Left renal pelvis (tissue), 4 donors: ENCODE data around the gene SCLY. TPM values are rescaled to one million over a fixed set of nuclear protein-coding genes. Genes with fewer than 3 reads are reported as not detected.

ENCODE experiments used
- DNase-seq, 4 donors: peaks; one replicate each; pipeline ENCODE4 v3.0.0-alpha.2; 2013; ENCODE audit warnings: low read depth in 4 of 4, low spot score in 3 of 4
- polyA plus RNA-seq, 4 donors: library from polyadenylated mRNA; unstranded; fragments of 120-200 nt; gene quantifications; one replicate each; pipeline ENCODE4 v1.2.1, GENCODE V29; 2013; ENCODE audit not compliant: insufficient read length in 4 of 4

Gene SCLY
- polyA plus RNA-seq, 4 donors = 6.7 to 32.9 (median 28.1) TPM

GRCh38 chr2:238096311-238097011 is 35.7 kb downstream of the SCLY start:
- no peak for DNase-seq

DNA sequence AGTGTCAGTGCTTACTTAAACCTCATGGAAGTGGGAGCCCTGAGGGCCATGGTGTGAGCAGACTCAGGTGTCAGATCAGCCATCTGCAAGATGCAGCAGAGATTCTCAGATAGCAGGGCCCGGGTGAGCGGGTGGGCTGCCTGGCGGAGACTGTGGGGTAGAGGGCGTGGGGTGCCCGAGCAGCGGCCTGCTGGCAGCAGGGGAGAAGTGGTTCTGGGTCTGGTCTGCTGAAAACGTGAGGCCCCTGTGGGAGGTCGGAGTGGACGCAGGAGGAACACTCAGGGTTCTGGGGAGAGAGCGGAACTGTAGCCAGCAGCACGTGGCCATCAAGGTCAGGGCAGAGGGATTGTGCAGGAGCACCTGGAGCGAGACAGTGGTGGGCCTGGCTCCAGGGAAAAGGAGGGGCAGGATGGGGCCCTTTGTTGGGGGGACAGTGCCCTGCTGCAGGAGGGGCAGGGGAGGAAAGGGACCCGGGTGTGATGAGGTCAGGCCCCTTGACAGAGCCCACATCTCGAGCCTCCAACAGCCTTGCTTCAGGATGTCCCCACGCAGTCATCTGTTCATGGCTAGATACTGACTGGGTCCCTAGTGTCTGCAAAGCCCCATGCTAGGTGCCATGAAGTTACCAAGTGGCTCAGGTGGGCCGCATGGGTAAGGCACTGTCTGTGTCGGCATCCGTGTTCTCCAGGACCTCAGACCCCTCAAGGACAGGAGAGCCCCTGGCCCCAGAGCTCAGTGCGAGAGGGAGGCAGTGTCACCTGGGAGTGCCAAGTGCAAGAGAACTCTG is 36.6 kb downstream of the SCLY start:
- DNase-seq = no peak

DNA sequence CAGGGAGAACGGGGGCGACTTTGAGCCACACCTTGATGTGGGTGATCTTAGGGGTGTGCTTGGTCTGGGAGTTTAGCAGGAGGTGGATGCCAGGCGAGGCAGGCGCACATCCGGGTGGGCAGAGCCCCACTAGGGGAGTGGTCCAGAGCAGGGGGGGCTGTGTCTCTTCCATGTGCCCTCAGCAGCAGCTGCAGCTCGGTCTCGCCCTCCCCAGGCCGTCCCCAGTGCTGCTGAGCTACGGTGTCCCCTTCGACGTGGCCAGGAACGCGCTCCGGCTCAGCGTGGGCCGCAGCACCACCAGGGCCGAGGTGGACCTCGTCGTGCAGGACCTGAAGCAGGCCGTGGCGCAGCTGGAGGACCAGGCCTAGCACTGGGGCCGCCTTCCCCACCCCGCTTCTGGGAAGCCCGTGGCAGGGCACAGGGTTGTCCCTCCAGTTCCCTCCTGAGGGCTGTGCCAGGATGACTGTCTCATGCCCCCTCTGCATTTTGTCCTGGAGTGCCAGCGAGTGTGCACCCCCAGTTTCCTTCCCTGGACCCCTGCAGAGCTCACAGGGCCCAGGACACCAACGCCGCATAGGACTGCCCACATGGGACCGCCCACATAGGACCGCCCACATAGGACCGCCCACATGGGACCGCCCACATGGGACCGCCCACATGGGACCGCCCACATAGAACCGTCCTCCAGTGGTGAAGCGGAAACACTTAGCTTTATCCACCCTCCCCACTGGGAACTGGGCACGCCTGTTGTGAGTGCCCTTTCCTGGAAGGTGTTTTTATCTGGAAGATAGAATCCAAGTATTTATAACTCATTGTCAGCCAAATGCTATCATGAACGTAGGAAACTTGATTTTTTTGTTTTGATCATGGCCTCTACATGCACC is 37.4 kb downstream of the SCLY start:
- no peak for DNase-seq

DNA sequence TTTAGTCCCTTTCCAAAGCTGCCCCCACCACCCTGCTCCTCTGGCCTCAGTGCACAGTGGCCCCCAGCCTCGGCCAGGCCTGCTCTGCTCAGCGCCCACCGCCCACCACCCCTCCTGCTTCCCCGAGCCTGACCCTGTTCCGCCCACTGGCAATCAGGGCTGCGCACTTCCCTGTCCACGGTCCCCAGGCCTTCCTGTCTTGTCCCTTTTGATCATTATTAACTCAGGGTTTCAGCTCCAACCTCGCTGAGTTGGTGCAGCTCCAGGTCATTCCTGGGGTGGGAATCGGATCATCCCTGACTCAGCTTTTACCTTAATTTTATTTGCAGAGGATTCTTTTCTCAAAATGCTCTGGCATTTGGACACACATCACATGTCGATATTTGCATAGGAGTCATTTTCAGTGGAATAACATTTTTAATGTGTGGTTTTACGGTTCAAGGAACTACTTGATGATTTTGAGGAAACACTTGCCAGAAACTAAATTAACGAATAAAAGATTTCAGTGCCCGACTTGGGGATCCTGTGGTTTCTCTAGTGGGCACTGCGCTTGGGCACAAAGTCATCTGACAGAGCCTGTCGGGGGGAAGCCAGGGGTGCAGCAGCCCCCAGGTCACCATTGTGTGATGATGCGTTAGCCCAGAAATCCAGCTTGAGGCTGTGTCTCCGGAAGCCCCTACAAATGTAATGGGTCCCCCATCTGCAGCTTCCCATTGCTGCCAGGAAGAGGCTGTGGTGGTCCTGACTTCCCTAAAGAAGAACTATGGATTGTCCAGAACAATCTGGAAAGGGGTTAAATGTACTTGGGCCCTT is 38.3 kb downstream of the SCLY start:
- no peak for DNase-seq

GRCh38 chr2:238099714-238100048 is 38.9 kb downstream of the SCLY start:
- DNase-seq = no peak

- DNase-seq = no peak
Observed at GRCh38 chr2:238100049-238100820, 39.4 kb downstream of the SCLY start, which contains the start of gene ESPNL. ESPNL (plus strand) TSS chr2:238100340; CDS start chr2:238100420, 80 bp downstream.

DNA sequence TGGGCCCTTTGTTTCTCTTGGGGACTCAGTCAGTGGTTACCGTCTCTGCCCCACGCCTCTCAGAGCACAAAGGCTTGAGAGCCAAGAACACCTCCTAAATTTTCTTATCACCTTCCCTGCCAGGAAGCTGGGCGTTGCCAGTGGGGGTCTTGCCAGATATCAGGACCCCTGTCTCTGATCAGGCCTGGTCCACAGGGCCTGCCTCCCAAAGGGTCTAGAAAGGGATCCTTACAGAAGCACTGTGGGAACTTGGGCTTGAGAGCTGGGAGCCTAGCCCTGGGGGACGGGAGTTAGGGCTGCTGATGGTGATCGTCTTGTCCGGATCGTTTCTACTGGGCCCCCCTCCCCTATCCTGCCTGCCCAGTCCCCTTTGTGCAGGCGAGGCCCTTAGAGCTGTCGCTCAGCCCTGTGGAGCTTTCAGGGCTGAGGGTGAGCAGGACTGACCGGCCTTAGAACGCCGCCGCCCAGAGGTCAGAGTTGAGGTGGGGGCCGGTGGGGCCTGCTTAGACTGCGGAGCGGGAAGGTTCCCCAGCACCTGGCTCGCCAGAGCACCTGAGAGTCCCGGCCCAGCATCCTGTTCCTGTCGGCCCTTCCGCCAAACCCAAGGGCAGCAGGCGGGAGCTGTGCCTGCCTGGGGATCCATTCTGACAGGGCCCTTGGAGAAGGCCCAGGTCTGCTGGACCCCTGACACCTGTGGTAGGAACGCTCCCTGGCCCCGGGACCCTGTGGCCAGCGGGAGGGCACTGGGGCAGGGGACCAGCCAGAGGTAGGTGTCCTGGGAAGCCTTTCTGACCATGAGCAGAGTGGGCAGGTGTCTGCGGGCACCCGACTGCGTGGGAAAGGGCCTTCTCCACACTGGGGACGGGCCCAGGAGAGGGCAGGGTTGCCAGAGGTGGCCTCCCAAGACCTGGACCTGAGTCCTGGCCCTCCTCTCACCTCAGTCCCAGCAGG is 40.3 kb downstream of the SCLY start:
- DNase-seq = no peak

- DNase-seq = no peak
Observed at GRCh38 chr2:238101891-238102841, 41.4 kb downstream of the SCLY start.

GRCh38 chr2:238102865-238103264 is 42.1 kb downstream of the SCLY start:
- no peak for DNase-seq

DNA sequence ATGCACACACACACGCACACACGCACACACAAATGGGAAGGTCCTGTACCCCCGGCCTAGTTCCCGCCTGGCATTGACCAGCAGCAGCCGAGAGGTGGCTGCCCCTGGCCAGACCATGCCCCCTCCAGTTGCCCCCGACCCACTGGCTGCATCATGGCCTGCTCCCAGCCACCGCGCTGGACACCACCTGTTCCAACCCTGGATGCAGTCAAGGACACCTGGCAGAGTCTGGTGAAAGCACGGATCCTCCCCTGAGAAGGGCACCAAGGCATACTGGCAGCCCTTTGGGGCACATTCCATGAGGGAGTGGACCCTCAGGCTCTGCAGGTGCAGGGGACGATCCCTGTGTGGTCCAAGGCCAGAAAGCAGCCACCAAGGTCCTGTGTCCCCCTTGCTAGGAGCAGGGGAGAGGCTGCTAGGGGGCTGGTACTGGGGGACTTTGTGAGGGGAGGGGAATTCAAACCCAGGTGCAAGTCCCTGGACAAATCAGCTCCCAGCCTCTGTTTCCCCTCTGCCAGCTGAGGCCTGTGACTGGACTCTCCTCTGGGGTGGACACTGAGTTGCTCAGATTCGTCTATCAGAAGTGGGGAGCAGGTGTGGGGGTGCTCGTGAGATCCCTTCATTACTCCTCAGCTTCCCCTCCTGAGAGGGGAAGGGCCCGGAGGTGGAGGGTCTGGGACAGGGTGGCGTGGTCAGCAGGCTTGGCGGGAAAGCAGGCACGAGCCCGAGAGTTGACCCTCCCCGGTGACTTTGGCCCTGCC is 42.8 kb downstream of the SCLY start:
- DNase-seq = no peak

DNA sequence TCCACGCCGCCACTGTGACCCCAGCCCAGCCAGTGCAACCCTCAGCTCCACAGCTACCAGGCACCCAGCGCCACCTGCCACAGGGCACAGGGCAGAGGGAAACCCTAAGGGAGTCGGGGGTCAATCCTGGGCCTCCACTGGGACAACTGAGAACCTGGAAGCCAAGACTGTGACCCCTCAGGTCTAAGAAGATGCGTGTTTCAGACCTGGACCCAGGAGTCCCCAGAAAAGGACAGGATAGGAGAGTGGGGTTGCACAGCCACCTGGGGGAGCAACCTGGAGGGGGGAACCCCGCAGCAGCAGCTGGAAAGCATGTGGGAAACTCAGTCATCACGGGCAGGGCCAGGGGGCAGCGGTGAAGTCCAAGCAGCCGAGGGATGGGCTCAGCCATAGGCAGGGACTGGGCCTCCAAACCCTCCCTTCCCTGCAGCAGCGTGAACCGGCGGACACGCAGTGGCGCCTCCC is 43.5 kb downstream of the SCLY start:
- DNase-seq = no peak

- DNase-seq = no peak
Observed at GRCh38 chr2:238104691-238105371, 44.0 kb downstream of the SCLY start.

DNA sequence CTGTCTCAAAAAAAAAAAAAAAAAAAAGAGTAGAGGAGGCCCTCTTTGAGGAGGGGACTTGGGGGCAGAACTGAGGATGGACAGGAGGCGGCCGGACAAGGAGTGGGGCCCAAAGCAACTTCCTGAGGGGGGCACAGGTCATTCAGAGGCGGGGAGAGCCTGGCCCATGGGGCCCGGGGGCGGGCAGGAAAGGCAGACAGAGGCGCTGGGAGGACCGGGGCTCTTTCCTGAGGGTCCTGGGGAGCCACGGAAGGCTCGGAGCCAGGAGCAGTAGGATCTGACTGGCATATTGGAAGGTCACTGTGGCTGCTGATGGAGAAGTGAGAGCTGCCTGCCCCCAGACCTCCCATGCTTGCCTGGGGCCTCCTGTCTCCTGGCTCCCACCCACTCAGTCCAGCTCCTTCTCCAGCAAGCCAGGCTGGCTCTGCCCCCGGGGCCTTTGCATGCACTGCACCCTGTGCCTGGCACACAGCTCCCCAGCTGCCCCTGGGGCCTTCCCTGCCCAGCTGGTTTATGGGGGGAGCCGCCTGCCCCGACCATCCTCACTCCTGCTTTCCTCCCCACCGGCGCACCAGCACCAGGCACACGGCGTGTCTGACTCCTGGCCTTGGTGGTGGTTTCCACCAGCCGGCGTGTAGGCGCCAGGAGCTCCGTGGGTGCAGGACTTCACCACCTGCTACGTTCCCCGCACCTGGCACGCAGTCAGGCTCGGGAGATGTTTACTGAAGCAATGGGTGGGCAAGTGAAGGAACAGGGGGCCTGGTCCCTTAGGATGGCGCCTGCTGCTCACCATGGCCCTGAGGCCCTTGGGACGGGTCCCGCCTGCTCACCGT is 44.9 kb downstream of the SCLY start:
- no peak for DNase-seq

DNA sequence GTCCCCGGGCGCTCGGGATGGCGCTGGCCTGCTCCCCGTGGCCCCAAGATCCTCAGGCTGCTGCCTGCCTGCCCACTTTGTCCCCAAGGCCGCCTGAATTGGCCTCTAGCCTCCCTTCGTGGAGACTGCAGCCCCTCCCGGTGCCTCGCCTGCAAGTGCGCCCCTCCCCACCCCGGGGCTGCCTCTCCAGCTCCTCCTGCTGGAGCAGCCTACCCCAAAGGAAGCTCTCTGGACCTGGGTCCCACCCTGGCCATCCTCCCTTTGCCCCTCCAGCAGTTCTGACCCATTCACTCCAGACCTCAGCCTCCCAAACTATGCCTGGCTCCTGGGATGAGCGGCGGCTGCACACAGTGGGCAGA is 45.5 kb downstream of the SCLY start:
- DNase-seq = no peak
